K562 (cell line): Measurements from ENCODE around the gene ADNP. TPM values are rescaled to one million over a fixed set of nuclear protein-coding genes. Genes with fewer than 3 reads are reported as not detected.
A peak's percentile ranks its signal among the peaks of the same experiment; 100 is the strongest.
"Not testable (repeated sequence)": the region's sequence is repeated elsewhere in the genome, so short reads cannot be mapped to it uniquely, and the experiment has no call there.

ENCODE experiments used
- ATAC-seq: fragments of 200-7000 bp; cut with Tn5 transposase; 3 replicates; pipeline ENCODE4 v1.9.1; 2020; ENCODE audit warnings: moderate library complexity
- BruUV-seq: library from RNA; stranded (reverse); fragments of 400-500 nt; replicated peaks from 2 replicates; lab custom pipeline; 2021; lab: Mats Ljungman, UMichigan
- CTCF ChIA-PET: fragments of 300-600 bp; formaldehyde crosslinking; extraction: SDS; loops from one replicate; lab custom pipeline; 2021; ENCODE audit warnings: low intra/inter-chr PET ratio; lab: Yijun Ruan, JAX
- POLR2A ChIA-PET: fragments of 300-600, 350-650 bp; sonication (Branson Sonifier 250); formaldehyde crosslinking; extraction: SDS; loops from one replicate; lab custom pipeline; 2021; ENCODE audit warnings: antibody characterized with exemption, inconsistent platforms; lab: Yijun Ruan, JAX
- DNase-seq, 4 experiments: peaks; one replicate each; pipeline versions ENCODE4 v3.0.0 to v3.0.0-alpha.2; 2011 to 2018; ENCODE audit warnings: low spot score in 3 of 4, mixed read lengths in 3 of 4; ENCODE audit errors: extremely low read depth in 1 of 4
- FAIRE-seq: peaks from 2 replicates; lab custom pipeline; 2011; peaks lifted over from hg19 to GRCh38; lab: Jason Lieb, UNC
- H2AFZ ChIP-seq: 2 replicates; pipeline ENCODE4 v1.6.0; 2011; ENCODE audit warnings: low read depth, low read length, control low read depth, inconsistent platforms
- H3K27ac ChIP-seq: fragments of 200-600 bp; 3 replicates; pipeline ENCODE4 v1.8.0; 2011; ENCODE audit warnings: low read depth, mild to moderate bottlenecking, control low read depth, inconsistent platforms, low read length, moderate library complexity, mixed read lengths; ENCODE audit errors: extremely low read depth
- H3K27me3 ChIP-seq, 2 experiments: fragments of 300-600 bp in 1 of 2; 2 replicates in 1 of 2; 3 replicates in 1 of 2; pipeline versions ENCODE4 v1.6.0 to v1.8.0; 2011; ENCODE audit warnings: inconsistent platforms in 2 of 2, low read length in 2 of 2, mild to moderate bottlenecking in 1 of 2, mixed read lengths in 1 of 2, moderate library complexity in 1 of 2; ENCODE audit not compliant: control insufficient read depth in 2 of 2, insufficient read depth in 2 of 2
- H3K36me3 ChIP-seq: fragments of 300-600 bp; 3 replicates; pipeline ENCODE4 v1.8.0; 2011; ENCODE audit warnings: mild to moderate bottlenecking, low read length, inconsistent platforms; ENCODE audit not compliant: control insufficient read depth, insufficient read depth
- H3K4me1 ChIP-seq, 2 experiments: fragments of 200-600 bp in 1 of 2; replicated peaks in 1 of 2; 2 replicates in 1 of 2; 3 replicates in 1 of 2; pipeline versions ENCODE4 v1.5.1 to v1.8.0; 2011; ENCODE audit warnings: inconsistent platforms in 2 of 2, low read length in 2 of 2, mild to moderate bottlenecking in 1 of 2, mixed read lengths in 1 of 2, moderate library complexity in 1 of 2; ENCODE audit not compliant: control insufficient read depth in 2 of 2, insufficient read depth in 2 of 2
- H3K4me2 ChIP-seq: 2 replicates; pipeline ENCODE4 v1.6.1; 2011; ENCODE audit warnings: low read length, control low read depth, inconsistent platforms, mixed read lengths; ENCODE audit not compliant: insufficient read depth
- H3K4me3 ChIP-seq: fragments of 200-600 bp; sonication (generic), shearing (Covaris generic); 2 replicates; pipeline ENCODE4 v1.5.1; 2016; ENCODE audit warnings: control low read depth, inconsistent platforms
- H3K79me2 ChIP-seq: fragments of 200-600 bp; 3 replicates; pipeline ENCODE4 v1.8.0; 2011; ENCODE audit warnings: low read length, inconsistent platforms; ENCODE audit not compliant: control insufficient read depth, insufficient read depth
- H3K9ac ChIP-seq, 2 experiments: 2 replicates each; pipeline versions ENCODE4 v1.6.0 to v1.6.1; 2011; ENCODE audit warnings: low read depth in 2 of 2, low read length in 2 of 2, control low read depth in 1 of 2, inconsistent platforms in 1 of 2, mild to moderate bottlenecking in 1 of 2, mixed read lengths in 1 of 2; ENCODE audit not compliant: insufficient read depth in 1 of 2
- H3K9me1 ChIP-seq: one replicate; pipeline ENCODE4 v1.6.0; 2011; ENCODE audit warnings: inconsistent platforms, mild to moderate bottlenecking, low read length, moderate library complexity; ENCODE audit not compliant: control insufficient read depth, insufficient read depth
- H3K9me3 ChIP-seq: replicated peaks from 2 replicates; pipeline ENCODE4 v1.5.1; 2011; ENCODE audit warnings: low read depth, low read length, inconsistent platforms; ENCODE audit not compliant: control insufficient read depth, insufficient read depth
- H4K20me1 ChIP-seq: replicated peaks from 2 replicates; pipeline ENCODE4 v1.6.1; 2011; ENCODE audit warnings: low read length, inconsistent platforms, mixed read lengths; ENCODE audit not compliant: control insufficient read depth, insufficient read depth
- JUND ChIP-seq, 2 experiments: IDR thresholded peaks; 2 replicates in 1 of 2; 3 replicates in 1 of 2; pipeline ENCODE4 v1.6.1; 2011; ENCODE audit warnings: borderline replicate concordance in 2 of 2, low read depth in 2 of 2, low read length in 2 of 2, improper control_type of control experiment in 1 of 2, missing biosample characterization in 1 of 2, missing genetic modification characterization in 1 of 2, missing genetic modification reagents in 1 of 2
- MCM5 ChIP-seq: fragments of 450-650 bp; IDR thresholded peaks from 2 replicates; pipeline ENCODE4 v1.6.1; 2016; ENCODE audit warnings: low read depth
- ZNF184 ChIP-seq: sonication (generic); formaldehyde crosslinking; IDR thresholded peaks from 2 replicates; pipeline ENCODE4 v1.5.0; 2020; ENCODE audit warnings: missing genetic modification reagents
- ZNF311 ChIP-seq: fragments of 250-450 bp; sonication (Bioruptor Pico); IDR thresholded peaks from 2 replicates; pipeline ENCODE4 v1.4.0; 2020; ENCODE audit warnings: mild to moderate bottlenecking, moderate library complexity
- ZNF696 ChIP-seq: fragments of 250-450 bp; sonication (Bioruptor Pico); conservative IDR thresholded peaks from 2 replicates; pipeline ENCODE4 v1.4.0; 2020; ENCODE audit warnings: mild to moderate bottlenecking, moderate library complexity
- ZNF717 ChIP-seq: fragments of 250-450 bp; sonication (Bioruptor Pico); IDR thresholded peaks from 2 replicates; pipeline ENCODE4 v1.5.0; 2021
- WGBS: fragments of 100-300 bp; shearing (Covaris generic); methylation state at CpG from one replicate; pipeline ENCODE4 v1.1.6; 2016; ENCODE audit warnings: low coverage, mixed read lengths; ENCODE audit not compliant: insufficient coverage; ENCODE audit errors: missing lambda C conversion rate; 5-methylcytosine and 5-hydroxymethylcytosine counted together
- in situ Hi-C: fragments of 300-500 bp; cut with MboI; formaldehyde crosslinking; loops from 4 replicates; pipeline ENCODE4 v1.15.0; 2018; ENCODE audit warnings: inconsistent platforms, mixed read lengths
- intact Hi-C: fragments of 100-400 bp; cut with micrococcal nuclease; formaldehyde crosslinking; loops from 2 replicates; pipeline ENCODE4 v1.14.2; 2022
- polyA plus RNA-seq, 8 experiments: library from polyadenylated mRNA; depleted of rRNA in 4 of 8; stranded (reverse) in 5 of 8; unstranded in 3 of 8; fragments of >200 nt; fragmentation: Nextera tagmentation in 2 of 8; fragmentation: Illumina TruSeq in 1 of 8; extraction: Ambion mirVana in 2 of 8; extraction: Trizol in 1 of 8; gene quantifications; 2 replicates each; pipeline versions ENCODE4 v1.2.1 to v1.2.3, GENCODE V29; 2011 to 2014; ENCODE audit warnings: inconsistent platforms in 1 of 8, missing spikeins in 1 of 8
- total RNA-seq, 7 experiments: library from RNA; depleted of rRNA in 6 of 7; stranded (reverse); fragments of >200 nt in 6 of 7; fragmentation: Illumina TruSeq in 2 of 7; extraction: Trizol in 2 of 7; gene quantifications; 2 replicates each; pipeline versions ENCODE4 v1.2.1 to v1.2.3, GENCODE V29; 2011 to 2021; ENCODE audit warnings: low replicate concordance in 1 of 7
- TF ChIP-seq, protein P1 (sequence below), 2 experiments: fragments of 200-800 bp in 1 of 2; sonication (Bioruptor generic) in 1 of 2; sonication (generic) in 1 of 2; formaldehyde crosslinking in 1 of 2; IDR thresholded peaks in 1 of 2; conservative IDR thresholded peaks in 1 of 2; 2 replicates each; pipeline versions ENCODE4 v1.5.0 to v1.6.1; 2016 to 2020; ENCODE audit warnings: missing compliant biosample characterization in 1 of 2, missing genetic modification characterization in 1 of 2, missing genetic modification reagents in 1 of 2
- TF ChIP-seq, protein P2 (sequence below): IDR thresholded peaks from 2 replicates; pipeline ENCODE4 v1.6.1; 2016; ENCODE audit warnings: missing genetic modification characterization, missing compliant biosample characterization

The ADNP gene
- total and polyA plus RNA-seq, 9 of the 15 experiments (the other 6 are each of a cell fraction or from before 2014, with no cell fraction given): 17.8 to 59.9 (median 25.3) TPM

DNA sequence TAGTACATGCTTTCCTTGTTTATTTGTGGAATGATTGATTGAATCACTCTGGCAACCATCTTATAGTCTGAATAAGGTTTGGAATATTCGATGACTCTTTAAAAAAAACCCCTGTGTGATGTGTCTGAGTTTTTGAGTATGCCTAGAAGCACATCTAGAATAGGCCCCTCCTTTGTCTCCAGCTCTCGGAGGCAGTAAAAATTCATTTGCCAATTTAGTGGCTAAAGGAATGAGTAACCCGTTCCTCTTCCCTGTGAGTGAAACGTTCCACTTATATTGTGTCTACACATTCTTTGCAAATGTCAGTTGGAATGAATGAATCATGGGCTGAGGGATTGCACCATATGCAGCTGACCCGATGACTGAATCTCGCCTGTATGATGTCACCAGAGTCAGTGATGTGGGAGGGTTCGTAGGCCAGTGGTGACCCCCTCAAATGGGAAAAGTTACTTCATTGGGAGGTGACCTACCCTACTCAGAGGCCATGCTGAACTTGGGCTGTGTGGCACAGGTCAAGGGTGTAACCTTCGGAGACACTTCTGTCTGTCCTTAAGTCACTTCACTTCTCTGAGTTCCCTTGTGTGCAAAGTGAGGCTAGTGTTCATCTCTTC is 48.9 kb upstream of the ADNP start (continued):
- TF ChIP-seq ZNF311 (CRISPR knock-in tag): no peak
- no peak for TF ChIP-seq ZNF696
- TF ChIP-seq ZNF184 (CRISPR knock-in tag): no peak
- TF ChIP-seq ZNF717 (CRISPR knock-in tag): no peak
- TF ChIP-seq, protein P1, sequence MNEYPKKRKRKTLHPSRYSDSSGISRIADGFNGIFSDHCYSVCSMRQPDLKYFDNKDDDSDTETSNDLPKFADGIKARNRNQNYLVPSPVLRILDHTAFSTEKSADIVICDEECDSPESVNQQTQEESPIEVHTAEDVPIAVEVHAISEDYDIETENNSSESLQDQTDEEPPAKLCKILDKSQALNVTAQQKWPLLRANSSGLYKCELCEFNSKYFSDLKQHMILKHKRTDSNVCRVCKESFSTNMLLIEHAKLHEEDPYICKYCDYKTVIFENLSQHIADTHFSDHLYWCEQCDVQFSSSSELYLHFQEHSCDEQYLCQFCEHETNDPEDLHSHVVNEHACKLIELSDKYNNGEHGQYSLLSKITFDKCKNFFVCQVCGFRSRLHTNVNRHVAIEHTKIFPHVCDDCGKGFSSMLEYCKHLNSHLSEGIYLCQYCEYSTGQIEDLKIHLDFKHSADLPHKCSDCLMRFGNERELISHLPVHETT (CRISPR knock-in tag; conservative IDR thresholded peaks at IDR 0.05 in 1 of 2, IDR thresholded peaks at IDR 0.05 in 1 of 2): no peak
- TF ChIP-seq JUND (IDR thresholded peaks at IDR 0.05; ENCODE audit: borderline replicate concordance, low read depth, low read length): peak; percentile 84
- peak; percentile 68; the same call in 2 of the 3 replicates for TF ChIP-seq JUND (tag; IDR thresholded peaks at IDR 0.05; ENCODE audit: borderline replicate concordance, low read depth, low read length)
- TF ChIP-seq MCM5: no peak

DNA sequence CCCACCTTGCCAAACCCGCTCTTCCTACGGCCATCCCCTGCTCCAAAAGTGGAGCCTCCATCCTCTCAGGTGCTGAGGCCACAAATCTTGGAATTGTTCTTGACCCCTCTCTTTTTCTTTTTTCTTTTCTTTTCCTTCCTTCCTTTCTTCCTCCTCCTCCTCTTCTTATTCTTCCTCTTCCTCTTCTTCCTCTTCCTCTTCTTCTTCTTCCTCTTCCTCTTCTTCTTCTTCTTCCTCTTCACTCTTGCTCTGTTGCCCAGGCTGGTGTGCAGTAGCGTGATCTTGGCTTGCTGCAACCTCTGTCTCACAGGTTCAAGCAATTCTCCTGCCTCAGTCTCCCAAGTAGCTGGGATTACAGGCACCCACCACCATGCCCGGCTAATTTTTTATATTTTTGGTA is 47.3 kb upstream of the ADNP start:
- H3K4me3 ChIP-seq, H3K4me2 ChIP-seq, H2AFZ ChIP-seq, intact Hi-C loops, H3K9ac ChIP-seq, ATAC-seq, H3K4me1 ChIP-seq, POLR2A ChIA-PET, FAIRE-seq, H3K9me1 ChIP-seq, H3K9me3 ChIP-seq, BruUV-seq, H3K27ac ChIP-seq, H3K79me2 ChIP-seq, H4K20me1 ChIP-seq, DNase-seq, H3K36me3 ChIP-seq: not testable (repeated sequence)
- peaks cover 32 to 54% of the 10 kb centered on the region in 2 experiments for H3K27me3 ChIP-seq
- WGBS: 0% methylated on average over 3 of the region's 4 CpGs
- CTCF ChIA-PET: interaction anchor here (0.6 kb wide), 1 partner anchor 188 kb away, joined by 8 read pairs; no protein-coding TSS in a partner anchor
- in situ Hi-C loops: loop anchor here (25.0 kb wide), 1 partner anchor 1109 kb away; no protein-coding TSS in a partner anchor
- TF ChIP-seq, protein P2, sequence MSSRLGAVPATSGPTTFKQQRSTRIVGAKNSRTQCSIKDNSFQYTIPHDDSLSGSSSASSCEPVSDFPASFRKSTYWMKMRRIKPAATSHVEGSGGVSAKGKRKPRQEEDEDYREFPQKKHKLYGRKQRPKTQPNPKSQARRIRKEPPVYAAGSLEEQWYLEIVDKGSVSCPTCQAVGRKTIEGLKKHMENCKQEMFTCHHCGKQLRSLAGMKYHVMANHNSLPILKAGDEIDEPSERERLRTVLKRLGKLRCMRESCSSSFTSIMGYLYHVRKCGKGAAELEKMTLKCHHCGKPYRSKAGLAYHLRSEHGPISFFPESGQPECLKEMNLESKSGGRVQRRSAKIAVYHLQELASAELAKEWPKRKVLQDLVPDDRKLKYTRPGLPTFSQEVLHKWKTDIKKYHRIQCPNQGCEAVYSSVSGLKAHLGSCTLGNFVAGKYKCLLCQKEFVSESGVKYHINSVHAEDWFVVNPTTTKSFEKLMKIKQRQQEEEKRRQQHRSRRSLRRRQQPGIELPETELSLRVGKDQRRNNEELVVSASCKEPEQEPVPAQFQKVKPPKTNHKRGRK (tag): peak; percentile 74
